ENCODE results near the gene NOTCH1. TPM values are rescaled to one million over a fixed set of nuclear protein-coding genes. Genes with fewer than 3 reads are reported as not detected.

NOTCH1 gene
- total and polyA plus RNA-seq, 2 of the 8 experiments (the other 6 are each of a cell fraction or from before 2014, with no cell fraction given), result 6.9 to 55.6 TPM

DNA sequence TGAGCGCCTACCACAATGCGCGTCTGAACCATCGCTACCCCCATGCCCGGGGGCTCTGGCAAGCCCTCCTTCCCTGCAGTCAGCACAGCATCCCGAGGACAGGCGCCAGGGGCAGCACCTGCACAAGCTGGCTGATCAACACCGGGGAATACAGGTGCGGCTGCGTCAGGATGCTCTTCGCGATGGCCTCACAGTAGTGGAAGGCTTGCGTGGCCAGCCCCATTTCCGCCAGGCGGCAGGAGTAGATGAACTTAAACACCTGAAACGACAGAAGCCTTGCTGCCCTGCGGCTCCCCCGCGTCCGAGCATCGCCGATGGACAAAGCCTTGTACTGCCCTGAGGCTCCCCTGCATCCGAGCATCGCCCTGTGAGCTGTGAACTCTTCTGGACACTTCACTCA lies 88.5 kb downstream of the NOTCH1 start (continued):
- no peak for TF ChIP-seq EP300 (IDR thresholded peaks at IDR 0.05; ENCODE audit: borderline replicate concordance in 1 of 2, low read depth in 2 of 2, low read length in 2 of 2)
